ENCODE results near the gene LEO1.
A peak's percentile ranks its signal among the peaks of the same experiment; 100 is the strongest.

Gene LEO1

DNA sequence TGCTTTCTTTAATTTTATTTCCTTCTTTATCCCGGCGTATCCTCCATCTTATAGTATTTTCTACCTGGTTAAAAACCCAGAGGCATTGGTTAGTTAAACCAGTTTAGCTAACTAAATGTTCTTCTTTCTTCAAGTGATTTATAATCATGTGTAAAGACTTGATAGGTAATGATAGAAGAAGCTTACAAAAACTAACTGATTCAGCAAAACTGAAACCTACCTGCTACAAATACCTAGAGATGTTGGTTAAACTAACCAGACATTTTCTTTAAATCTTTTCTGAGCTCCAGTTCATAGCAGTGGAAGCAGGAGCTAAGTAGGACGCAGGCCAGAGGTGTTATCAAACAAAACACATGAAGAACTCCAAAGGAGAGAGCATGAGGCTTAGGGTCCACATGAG, 44.8 kb downstream of the LEO1 start:
- no peak overlapping the region for H3K4me3 ChIP-seq (ENCODE audit: low read depth, low read length)
- TF ChIP-seq, protein P1, sequence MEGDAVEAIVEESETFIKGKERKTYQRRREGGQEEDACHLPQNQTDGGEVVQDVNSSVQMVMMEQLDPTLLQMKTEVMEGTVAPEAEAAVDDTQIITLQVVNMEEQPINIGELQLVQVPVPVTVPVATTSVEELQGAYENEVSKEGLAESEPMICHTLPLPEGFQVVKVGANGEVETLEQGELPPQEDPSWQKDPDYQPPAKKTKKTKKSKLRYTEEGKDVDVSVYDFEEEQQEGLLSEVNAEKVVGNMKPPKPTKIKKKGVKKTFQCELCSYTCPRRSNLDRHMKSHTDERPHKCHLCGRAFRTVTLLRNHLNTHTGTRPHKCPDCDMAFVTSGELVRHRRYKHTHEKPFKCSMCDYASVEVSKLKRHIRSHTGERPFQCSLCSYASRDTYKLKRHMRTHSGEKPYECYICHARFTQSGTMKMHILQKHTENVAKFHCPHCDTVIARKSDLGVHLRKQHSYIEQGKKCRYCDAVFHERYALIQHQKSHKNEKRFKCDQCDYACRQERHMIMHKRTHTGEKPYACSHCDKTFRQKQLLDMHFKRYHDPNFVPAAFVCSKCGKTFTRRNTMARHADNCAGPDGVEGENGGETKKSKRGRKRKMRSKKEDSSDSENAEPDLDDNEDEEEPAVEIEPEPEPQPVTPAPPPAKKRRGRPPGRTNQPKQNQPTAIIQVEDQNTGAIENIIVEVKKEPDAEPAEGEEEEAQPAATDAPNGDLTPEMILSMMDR (IDR thresholded peaks at IDR 0.05; ENCODE audit: low read depth, low read length) = no peak
- TF ChIP-seq POLR2A (IDR thresholded peaks at IDR 0.05; ENCODE audit: extremely low read depth, insufficient read length) = no peak
- TF ChIP-seq MYC (IDR thresholded peaks at IDR 0.05; ENCODE audit: low read depth, low read length) = no peak
- TF ChIP-seq, protein P2, sequence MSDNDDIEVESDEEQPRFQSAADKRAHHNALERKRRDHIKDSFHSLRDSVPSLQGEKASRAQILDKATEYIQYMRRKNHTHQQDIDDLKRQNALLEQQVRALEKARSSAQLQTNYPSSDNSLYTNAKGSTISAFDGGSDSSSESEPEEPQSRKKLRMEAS (IDR thresholded peaks at IDR 0.05; ENCODE audit: low read depth, low read length) = no peak

DNA sequence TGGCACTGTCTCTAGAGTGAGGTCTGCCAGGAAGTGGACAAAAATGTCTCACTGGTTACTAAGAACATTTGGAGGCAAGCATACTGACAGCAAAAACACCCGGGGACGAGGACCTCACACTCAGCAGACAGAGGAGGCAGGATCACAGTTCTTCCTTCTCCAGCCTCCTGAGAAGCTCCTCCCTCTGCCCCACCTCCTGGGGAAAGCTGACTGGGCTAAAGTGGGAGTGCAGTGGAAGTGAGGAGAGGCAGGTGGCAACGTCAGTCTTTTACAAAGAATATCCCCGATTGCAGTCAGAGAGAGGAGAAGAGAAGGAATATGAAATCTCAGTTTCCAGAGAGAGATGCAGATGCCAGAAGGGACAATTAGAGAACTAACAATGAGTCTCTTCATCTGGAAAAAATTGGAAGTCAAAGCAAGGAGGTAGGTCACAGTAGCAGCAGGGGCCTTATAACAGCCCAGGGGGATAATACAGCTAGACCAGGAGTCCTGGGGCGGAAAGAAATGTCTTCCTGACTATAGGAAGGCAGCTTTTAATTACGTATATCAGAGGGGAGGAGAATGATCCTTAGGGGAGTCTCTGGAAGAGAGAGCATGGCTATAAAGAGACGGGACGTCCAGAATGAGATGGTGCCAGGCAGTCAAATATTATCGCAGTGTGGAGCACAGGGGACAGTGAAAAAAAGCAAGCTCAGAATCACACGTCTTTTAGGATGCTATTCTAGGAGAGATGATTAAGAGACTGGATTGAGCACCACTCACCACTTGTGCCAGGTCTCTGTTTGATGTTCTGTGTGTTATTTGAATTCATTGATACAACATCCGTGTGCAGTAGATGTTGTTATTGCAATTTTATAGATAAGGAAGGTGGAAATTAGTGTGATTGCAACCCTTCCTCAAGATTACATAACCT, 47.2 kb downstream of the LEO1 start:
- TF ChIP-seq, protein P1 (IDR thresholded peaks at IDR 0.05; ENCODE audit: low read depth, low read length) = no peak
- no peak for TF ChIP-seq MYC (IDR thresholded peaks at IDR 0.05; ENCODE audit: low read depth, low read length)
- TF ChIP-seq, protein P2 (IDR thresholded peaks at IDR 0.05; ENCODE audit: low read depth, low read length) = no peak
- TF ChIP-seq POLR2A (IDR thresholded peaks at IDR 0.05; ENCODE audit: extremely low read depth, insufficient read length) = no peak
- no peak overlapping the region for H3K4me3 ChIP-seq (ENCODE audit: low read depth, low read length)
- no peak for DNase-seq (ENCODE audit: low read depth)

More for the DNA sequence above, 44.8 kb downstream of the LEO1 start:
- no peak for DNase-seq (ENCODE audit: low read depth)

DNA sequence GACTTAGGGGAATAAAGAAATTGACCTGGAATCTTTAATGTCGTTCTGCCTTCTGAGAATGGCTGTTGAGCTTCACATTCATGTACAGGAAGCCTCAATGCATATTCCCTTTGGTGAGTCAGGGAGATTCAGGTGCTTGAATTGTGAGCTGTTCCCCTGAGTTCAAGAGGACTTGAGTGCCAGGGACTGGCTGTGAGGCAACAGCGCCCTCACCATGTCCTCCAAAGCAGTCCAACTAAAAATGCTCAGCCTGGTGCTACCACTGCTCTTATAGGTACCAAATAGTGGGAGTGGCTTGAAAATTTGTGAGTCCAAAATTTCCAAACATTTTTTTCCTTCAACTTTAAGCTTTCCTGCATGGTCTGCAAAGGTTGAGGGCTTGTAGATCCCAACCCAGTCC, 54.1 kb downstream of the LEO1 start:
- TF ChIP-seq, protein P1 (IDR thresholded peaks at IDR 0.05; ENCODE audit: low read depth, low read length) = peak; percentile 47
- TF ChIP-seq POLR2A (IDR thresholded peaks at IDR 0.05; ENCODE audit: extremely low read depth, insufficient read length) = no peak
- DNase-seq (ENCODE audit: low read depth) = peak; percentile 54
- H3K4me3 ChIP-seq (ENCODE audit: low read depth, low read length) = no peak overlapping the region

- H3K4me3 ChIP-seq (ENCODE audit: low read depth, low read length) = no peak overlapping the region
- no peak for TF ChIP-seq MYC (IDR thresholded peaks at IDR 0.05; ENCODE audit: low read depth, low read length)
- TF ChIP-seq, protein P2 (IDR thresholded peaks at IDR 0.05; ENCODE audit: low read depth, low read length) = no peak
- no peak for TF ChIP-seq POLR2A (IDR thresholded peaks at IDR 0.05; ENCODE audit: extremely low read depth, insufficient read length)
- TF ChIP-seq, protein P1 (IDR thresholded peaks at IDR 0.05; ENCODE audit: low read depth, low read length) = no peak
- DNase-seq (ENCODE audit: low read depth) = no peak
Observed at GRCh38 chr15:51912528-51912927, 59.0 kb downstream of the LEO1 start.

- H3K4me3 ChIP-seq (ENCODE audit: low read depth, low read length) = no peak overlapping the region
- DNase-seq (ENCODE audit: low read depth) = no peak
- no peak for TF ChIP-seq MYC (IDR thresholded peaks at IDR 0.05; ENCODE audit: low read depth, low read length)
- TF ChIP-seq, protein P1 (IDR thresholded peaks at IDR 0.05; ENCODE audit: low read depth, low read length) = no peak
- TF ChIP-seq, protein P2 (IDR thresholded peaks at IDR 0.05; ENCODE audit: low read depth, low read length) = no peak
- TF ChIP-seq POLR2A (IDR thresholded peaks at IDR 0.05; ENCODE audit: extremely low read depth, insufficient read length) = no peak
Observed at GRCh38 chr15:51909584-51909983, 62.0 kb downstream of the LEO1 start.

Data from NB4 (cell line).